ENCODE measurements around the gene HSPA1A. TPM values are rescaled to one million over a fixed set of nuclear protein-coding genes. Genes with fewer than 3 reads are reported as not detected.

Gene HSPA1A
- total RNA-seq, 6 donors from 2014 or later, result 80.7 to 236 (median 144) TPM

DNA sequence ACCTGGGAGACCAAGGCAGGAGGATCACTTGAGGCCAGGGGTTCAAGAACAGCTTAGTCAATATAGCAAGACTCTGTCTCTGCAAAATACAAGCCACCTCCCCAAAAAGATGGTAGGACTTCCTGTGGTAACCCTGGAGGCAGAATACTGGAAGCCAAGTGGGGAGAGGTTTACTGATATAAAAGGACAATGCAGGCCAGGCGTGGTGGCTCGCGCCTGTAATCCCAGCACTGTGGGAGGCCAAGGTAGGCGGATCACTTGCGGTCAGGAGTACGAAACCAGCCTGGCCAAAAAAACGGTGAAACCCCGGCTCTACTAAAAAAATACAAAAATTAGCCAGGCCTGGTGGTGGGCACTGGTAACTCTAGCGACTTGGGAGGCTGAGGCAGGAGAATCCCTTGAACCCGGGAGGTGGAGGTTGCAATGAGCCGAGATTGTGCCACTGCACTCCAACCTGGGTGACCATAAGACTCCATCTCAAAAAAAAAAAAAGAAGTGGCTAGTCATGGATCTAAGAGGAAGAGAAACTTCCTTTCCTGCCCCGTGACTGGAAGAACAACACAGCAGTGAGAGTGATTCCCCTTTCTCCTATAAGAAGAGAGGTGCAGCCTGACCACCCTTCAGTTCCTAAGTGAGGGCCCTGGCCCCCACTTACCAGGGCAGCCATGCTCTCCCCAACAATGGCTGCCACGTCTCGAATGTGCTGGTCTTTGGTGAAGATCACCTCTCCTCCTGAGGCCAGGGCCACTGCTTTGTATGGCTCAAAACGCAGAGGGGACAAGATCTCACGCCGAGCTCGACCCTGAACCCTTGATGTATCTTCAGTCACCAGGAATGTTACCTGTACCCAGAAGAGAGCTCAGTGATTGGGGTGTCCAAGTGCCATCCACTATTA lies 46.7 kb upstream of the HSPA1A start:
- no peak for TF ChIP-seq EP300 (IDR thresholded peaks at IDR 0.05)
- no peak for TF ChIP-seq CTCF (IDR thresholded peaks at IDR 0.05)
- no peak for TF ChIP-seq POLR2A (IDR thresholded peaks at IDR 0.05)
- Histone ChIP-seq H3K9me3 (no peaks in the 10 kb centered on the region), H3K4me1 (peaks cover 2 to 6% (median 4%) of the 10 kb centered on the region in 4 donors), H3K36me3 (no peaks in the 10 kb centered on the region), H3K4me3 (no peak overlapping the region), H3K27me3 (no peaks in the 10 kb centered on the region), H3K27ac (peak overlapping the region in 1 of 4 donors; percentile 60)
- no peak for DNase-seq
- ATAC-seq (ENCODE audit: low FRiP score in 2 of 2), result peak in 1 of 2 donors; percentile 50
- 79 to 83% methylated on average over 18 of the region's 18 CpGs for WGBS, 2 donors

- WGBS, 2 donors, result 52% methylated on average over 12 of the region's 12 CpGs
- peaks cover 0 to 6% (median 4%) of the 10 kb centered on the region in 4 donors for H3K4me1 ChIP-seq
- H3K36me3 ChIP-seq, result no peaks in the 10 kb centered on the region
- no peaks in the 10 kb centered on the region for H3K27me3 ChIP-seq
- H3K27ac ChIP-seq, result no peak overlapping the region
- no peak overlapping the region for H3K4me3 ChIP-seq
- ATAC-seq (ENCODE audit: low FRiP score in 2 of 2) (peak; percentile 83 to 88), DNase-seq (peak in 1 of 2 donors; percentile 90)
- H3K9me3 ChIP-seq, result no peaks in the 10 kb centered on the region
- TF ChIP-seq POLR2AphosphoS5 (IDR thresholded peaks at IDR 0.05) (no peak), POLR2A (IDR thresholded peaks at IDR 0.05) (no peak), EP300 (IDR thresholded peaks at IDR 0.05) (no peak), CTCF (IDR thresholded peaks at IDR 0.05) (peak; percentile 78 to 91 (median 86))
These were observed 45.5 kb upstream of the HSPA1A start for GRCh38 chr6:31769684-31770371.

DNA sequence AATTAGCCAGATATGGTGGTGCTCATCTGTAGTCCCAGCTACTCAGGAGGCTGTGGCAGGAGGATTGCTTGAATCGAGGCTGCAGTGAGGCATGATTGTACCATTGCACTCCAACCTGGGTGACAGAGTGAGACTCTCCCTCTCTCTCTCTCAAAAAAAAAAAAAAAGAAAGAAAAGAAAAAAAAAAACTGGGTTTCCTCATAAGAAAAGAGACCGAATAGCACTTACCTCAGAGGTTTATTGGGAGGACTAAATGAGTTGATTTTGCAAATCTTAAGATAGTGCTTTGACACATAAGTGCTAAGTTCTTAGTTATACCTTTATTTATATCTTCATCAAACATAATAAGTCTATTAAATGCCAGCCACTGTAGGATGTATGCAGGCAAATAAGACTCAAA lies 44.5 kb upstream of the HSPA1A start:
- 73 to 88% methylated on average over 2 of the region's 2 CpGs for WGBS, 2 donors
- H3K27ac ChIP-seq, result no peak overlapping the region
- peaks cover 0 to 6% (median 4%) of the 10 kb centered on the region in 4 donors for H3K4me1 ChIP-seq
- ATAC-seq (ENCODE audit: low FRiP score in 2 of 2), result no peak
- no peak overlapping the region for H3K4me3 ChIP-seq
- DNase-seq, result no peak
- no peaks in the 10 kb centered on the region for H3K36me3 ChIP-seq
- TF ChIP-seq EP300 (IDR thresholded peaks at IDR 0.05), result no peak
- no peak for TF ChIP-seq POLR2A (IDR thresholded peaks at IDR 0.05)
- no peak for TF ChIP-seq POLR2AphosphoS5 (IDR thresholded peaks at IDR 0.05)
- no peak for TF ChIP-seq CTCF (IDR thresholded peaks at IDR 0.05)
- H3K27me3 ChIP-seq, result no peaks in the 10 kb centered on the region
- no peaks in the 10 kb centered on the region for H3K9me3 ChIP-seq

DNA sequence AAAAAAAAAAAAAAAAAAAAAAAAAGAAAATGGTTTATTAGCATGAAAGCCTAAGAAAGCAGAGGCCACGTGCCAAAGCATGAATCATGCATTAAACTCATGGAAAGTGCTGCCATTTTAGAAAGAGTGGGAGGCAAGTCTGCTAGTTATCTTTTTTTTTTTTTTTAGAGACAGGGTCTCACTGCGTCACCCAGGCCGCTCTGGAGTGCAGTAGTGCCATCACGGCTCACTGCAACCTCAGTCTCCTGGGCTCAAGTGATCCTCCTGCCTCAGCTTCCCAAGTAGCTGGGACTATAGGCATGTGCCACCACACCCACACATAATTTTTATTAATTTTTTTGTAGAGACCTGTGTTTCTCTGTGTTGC lies 43.4 kb upstream of the HSPA1A start:
- TF ChIP-seq EP300 (IDR thresholded peaks at IDR 0.05) (no peak), POLR2AphosphoS5 (IDR thresholded peaks at IDR 0.05) (no peak), CTCF (IDR thresholded peaks at IDR 0.05) (no peak), POLR2A (IDR thresholded peaks at IDR 0.05) (no peak)
- Histone ChIP-seq H3K4me1 (peaks cover 6 to 14% (median 7%) of the 10 kb centered on the region in 4 donors), H3K27ac (no peak overlapping the region), H3K36me3 (no peaks in the 10 kb centered on the region), H3K27me3 (no peaks in the 10 kb centered on the region), H3K4me3 (no peak overlapping the region), H3K9me3 (no peaks in the 10 kb centered on the region)
- DNase-seq (no peak), ATAC-seq (ENCODE audit: low FRiP score in 2 of 2) (no peak)
- WGBS, 2 donors, result 71 to 83% methylated on average over 4 of the region's 4 CpGs
